ENCODE measurements around the gene PBX3.

GRCh38 chr9:125752070-125752628 lies 5.0 kb downstream of the PBX3 start:
- TF ChIP-seq CTCF (conservative IDR thresholded peaks at IDR 0.05 in 1 of 2, IDR thresholded peaks at IDR 0.05 in 1 of 2; ENCODE audit: extremely low read depth in 1 of 2, insufficient read depth in 1 of 2, low read depth in 1 of 2, low read length in 2 of 2) (no peak), EZH2 (IDR thresholded peaks at IDR 0.05; ENCODE audit: borderline replicate concordance, low read length) (no peak)
